ENCODE data around the gene ADAMTSL1.

The ADAMTSL1 gene

GRCh38 chr9:18472435-18472834 lies 1.5 kb upstream of the ADAMTSL1 start:
- DNase-seq: no peak

GRCh38 chr9:18472841-18473251 lies 1.1 kb upstream of the ADAMTSL1 start:
- DNase-seq: no peak

- DNase-seq: no peak
These were observed 830 bp downstream of the ADAMTSL1 start for GRCh38 chr9:18474783-18475182.

GRCh38 chr9:18477121-18477660 lies 3.2 kb downstream of the ADAMTSL1 start:
- DNase-seq: no peak

GRCh38 chr9:18477719-18478118 lies 3.8 kb downstream of the ADAMTSL1 start:
- DNase-seq: no peak

- no peak for DNase-seq
These were observed 4.8 kb downstream of the ADAMTSL1 start for GRCh38 chr9:18478501-18479361.

GRCh38 chr9:18479405-18479804 lies 5.5 kb downstream of the ADAMTSL1 start:
- DNase-seq: no peak

GRCh38 chr9:18480662-18481093 lies 6.7 kb downstream of the ADAMTSL1 start:
- DNase-seq: no peak

GRCh38 chr9:18482371-18482770 lies 8.4 kb downstream of the ADAMTSL1 start:
- no peak for DNase-seq

GRCh38 chr9:18485714-18486113 lies 11.8 kb downstream of the ADAMTSL1 start:
- DNase-seq: no peak

GRCh38 chr9:18487611-18488010 lies 13.7 kb downstream of the ADAMTSL1 start:
- DNase-seq: no peak

GRCh38 chr9:18488886-18489285 lies 14.9 kb downstream of the ADAMTSL1 start:
- DNase-seq: no peak

- no peak for DNase-seq
These were observed 15.9 kb downstream of the ADAMTSL1 start for GRCh38 chr9:18489861-18490260.

GRCh38 chr9:18490641-18491370 lies 16.9 kb downstream of the ADAMTSL1 start:
- DNase-seq: no peak

GRCh38 chr9:18492612-18493011 lies 18.7 kb downstream of the ADAMTSL1 start:
- no peak for DNase-seq

GRCh38 chr9:18493451-18493993 lies 19.6 kb downstream of the ADAMTSL1 start:
- DNase-seq: no peak

- DNase-seq: no peak
These were observed 21.1 kb downstream of the ADAMTSL1 start for GRCh38 chr9:18495065-18495464.

- no peak for DNase-seq
These were observed 22.5 kb downstream of the ADAMTSL1 start for GRCh38 chr9:18496256-18497000.

GRCh38 chr9:18499062-18499461 lies 25.1 kb downstream of the ADAMTSL1 start:
- no peak for DNase-seq

GRCh38 chr9:18499980-18500379 lies 26.0 kb downstream of the ADAMTSL1 start:
- DNase-seq: no peak

GRCh38 chr9:18500451-18500850 lies 26.5 kb downstream of the ADAMTSL1 start:
- no peak for DNase-seq

GRCh38 chr9:18501949-18502348 lies 28.0 kb downstream of the ADAMTSL1 start:
- no peak for DNase-seq

GRCh38 chr9:18502546-18502945 lies 28.6 kb downstream of the ADAMTSL1 start:
- no peak for DNase-seq
